Measurements from ENCODE around the gene MACROD2. TPM values are rescaled to one million over a fixed set of nuclear protein-coding genes. Genes with fewer than 3 reads are reported as not detected.

The MACROD2 gene
- total and polyA plus RNA-seq, 2 of the 4 experiments (the other 2 are of a cell fraction), result not detected

- Histone ChIP-seq H4K5ac (ENCODE audit: low read depth, low read length) (no peak overlapping the region), H3K14ac (replicated peaks; ENCODE audit: low read depth, low read length) (no peak overlapping the region), H2AK5ac (ENCODE audit: low read depth, low read length) (no peak overlapping the region), H3K9me3 (ENCODE audit: control insufficient read depth, insufficient read depth, low read length) (no peaks in the 10 kb centered on the region), H4K8ac (ENCODE audit: low read depth in 2 of 2, low read length in 2 of 2) (no peak overlapping the region), H3K23ac (ENCODE audit: low read depth, low read length) (no peak overlapping the region), H3K56ac (ENCODE audit: extremely low read depth, insufficient read depth, low read length) (no peak overlapping the region), H2BK120ac (ENCODE audit: low read depth, low read length) (no peak overlapping the region), H2BK15ac (ENCODE audit: low read depth, low read length) (no peak overlapping the region), H3K36me3 (ENCODE audit: control insufficient read depth, insufficient read depth, low read length) (no peaks in the 10 kb centered on the region), H3K4me1 (ENCODE audit: control insufficient read depth, insufficient read depth, low read length) (no peaks in the 10 kb centered on the region), H2BK20ac (ENCODE audit: low read depth, low read length) (no peak overlapping the region), H3K79me1 (ENCODE audit: low read depth in 1 of 2, low read length in 2 of 2) (no peaks in the 10 kb centered on the region), H3K4ac (ENCODE audit: low read depth, low read length) (no peak overlapping the region), H2BK5ac (ENCODE audit: low read depth, low read length, poor library complexity, severe bottlenecking) (no peak overlapping the region), H4K91ac (ENCODE audit: insufficient read depth, low read depth, low read length) (no peak overlapping the region), H3K9ac (ENCODE audit: low read depth, low read length) (no peak overlapping the region), H4K20me1 (ENCODE audit: insufficient read depth, low read length) (no peaks in the 10 kb centered on the region), H2AFZ (replicated peaks; ENCODE audit: low read length, poor library complexity) (no peak overlapping the region), H3K9me1 (ENCODE audit: insufficient read depth, low read length) (no peaks in the 10 kb centered on the region), H2AK9ac (replicated peaks; ENCODE audit: low read depth, low read length, poor library complexity) (no peak overlapping the region), H3K27ac (ENCODE audit: insufficient read depth, low read length) (no peak overlapping the region), H3K4me2 (ENCODE audit: low read depth, low read length) (no peak overlapping the region), H3K18ac (ENCODE audit: low read depth, low read length) (no peak overlapping the region), H3K4me3 (ENCODE audit: insufficient read depth, low read depth, low read length) (no peak overlapping the region), H3K27me3 (ENCODE audit: control insufficient read depth, insufficient read depth, low read length) (no peaks in the 10 kb centered on the region)
- ChIA-PET POLR2A (ENCODE audit: unreplicated experiment) (interaction anchor here (0.6 kb wide), 1 partner anchor 22 kb away, joined by 3 read pairs; no protein-coding TSS in a partner anchor), CTCF (no interaction called here)
- intact Hi-C loops (cut with micrococcal nuclease), result no loop called here
- TF ChIP-seq MAFK (IDR thresholded peaks at IDR 0.05; ENCODE audit: low read depth, low read length) (no peak), FOS (IDR thresholded peaks at IDR 0.05; ENCODE audit: low read depth, low read length) (no peak), NFE2L2 (IDR thresholded peaks at IDR 0.05; ENCODE audit: low read depth, low read length) (no peak), CTCF (conservative IDR thresholded peaks at IDR 0.05; ENCODE audit: low read depth, low read length) (no peak), RCOR1 (IDR thresholded peaks at IDR 0.05; ENCODE audit: insufficient replicate concordance, low read length) (no peak), RFX5 (IDR thresholded peaks at IDR 0.05; ENCODE audit: low read depth, low read length) (no peak), BHLHE40 (IDR thresholded peaks at IDR 0.05; ENCODE audit: low read depth, low read length) (no peak), CEBPB (IDR thresholded peaks at IDR 0.05; ENCODE audit: low read depth, low read length) (no peak), MXI1 (IDR thresholded peaks at IDR 0.05; ENCODE audit: borderline replicate concordance, low read depth, low read length) (no peak), RAD21 (IDR thresholded peaks at IDR 0.05; ENCODE audit: low read length) (no peak), USF2 (IDR thresholded peaks at IDR 0.05; ENCODE audit: low read depth, low read length) (no peak), SMC3 (IDR thresholded peaks at IDR 0.05; ENCODE audit: low read depth, low read length) (no peak), CHD1 (IDR thresholded peaks at IDR 0.05; ENCODE audit: low read depth, low read length) (no peak), POLR2A (IDR thresholded peaks at IDR 0.05; ENCODE audit: low read depth, low read length) (no peak), MAZ (IDR thresholded peaks at IDR 0.05; ENCODE audit: borderline replicate concordance, low read depth, low read length) (no peak)
- TF ChIP-seq, protein P1, sequence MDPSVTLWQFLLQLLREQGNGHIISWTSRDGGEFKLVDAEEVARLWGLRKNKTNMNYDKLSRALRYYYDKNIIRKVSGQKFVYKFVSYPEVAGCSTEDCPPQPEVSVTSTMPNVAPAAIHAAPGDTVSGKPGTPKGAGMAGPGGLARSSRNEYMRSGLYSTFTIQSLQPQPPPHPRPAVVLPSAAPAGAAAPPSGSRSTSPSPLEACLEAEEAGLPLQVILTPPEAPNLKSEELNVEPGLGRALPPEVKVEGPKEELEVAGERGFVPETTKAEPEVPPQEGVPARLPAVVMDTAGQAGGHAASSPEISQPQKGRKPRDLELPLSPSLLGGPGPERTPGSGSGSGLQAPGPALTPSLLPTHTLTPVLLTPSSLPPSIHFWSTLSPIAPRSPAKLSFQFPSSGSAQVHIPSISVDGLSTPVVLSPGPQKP (IDR thresholded peaks at IDR 0.05; ENCODE audit: borderline replicate concordance, low read depth, low read length), result no peak
- BruUV-seq (replicated peaks), result no TSS peak
- no CpG with 5 or more reads among the region's 2 CpGs for WGBS, 2 experiments (ENCODE audit: extremely low coverage in 2 of 2, insufficient read length in 1 of 2)
- in situ Hi-C loops (cut with MboI; ENCODE audit: low sequenced_read_pairs), result no loop called here
- dilution Hi-C loops (cut with HindIII; ENCODE audit: low sequenced_read_pairs, unreplicated experiment), result no loop called here
- no peak for DNase-seq
- ATAC-seq (ENCODE audit: low read depth), result no peak
Observed at GRCh38 chr20:14307956-14308355, 312.6 kb downstream of the MACROD2 start.

Data from IMR-90 (cell line).